Medulla oblongata (tissue), 1 donor: Measurements from ENCODE around the gene FAM3C.

Experiments used
- DNase-seq: peaks from one replicate; pipeline ENCODE4 v3.0.0-alpha.2; 2015; ENCODE audit errors: extremely low spot score

The FAM3C gene

GRCh38 chr7:121379930-121380329 is 16.2 kb downstream of the FAM3C start:
- DNase-seq: no peak

DNA sequence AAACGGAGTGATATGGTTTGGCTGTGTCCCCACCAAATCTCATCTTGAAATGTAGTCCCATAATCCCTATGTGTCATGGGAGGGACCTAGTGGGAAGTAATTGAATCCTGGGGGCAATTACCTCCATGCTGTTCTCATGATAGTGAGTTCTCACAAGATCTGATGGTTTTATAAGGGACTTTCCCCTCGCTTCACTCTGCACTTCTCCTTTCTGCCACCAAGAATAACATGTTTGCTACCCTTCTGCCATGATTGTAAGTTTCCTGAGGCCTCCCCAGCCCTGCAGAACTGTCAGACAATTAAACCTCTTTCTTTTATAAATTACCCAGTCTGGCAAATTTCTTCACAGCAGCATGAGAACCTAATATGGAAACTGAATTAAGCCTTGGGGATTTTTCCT is 19.1 kb downstream of the FAM3C start:
- DNase-seq: no peak

DNA sequence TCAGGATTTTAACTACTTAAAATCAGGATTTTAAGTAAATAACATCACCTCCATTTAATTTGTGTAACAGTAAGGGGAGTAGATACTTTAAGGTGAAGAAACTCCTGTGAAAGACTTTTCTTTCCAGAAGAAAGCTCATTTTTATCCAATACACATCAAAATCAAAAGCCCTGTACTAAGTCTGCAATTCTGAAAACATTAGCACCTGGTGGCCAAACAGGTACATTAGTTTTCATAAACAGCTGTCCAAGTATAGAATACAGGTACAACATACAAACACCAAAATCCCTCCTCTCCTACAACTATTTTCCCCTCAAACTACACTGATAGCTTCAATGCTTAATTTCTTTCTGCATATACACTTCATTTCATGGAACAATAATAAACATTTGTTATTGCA is 22.9 kb downstream of the FAM3C start:
- no peak for DNase-seq

DNA sequence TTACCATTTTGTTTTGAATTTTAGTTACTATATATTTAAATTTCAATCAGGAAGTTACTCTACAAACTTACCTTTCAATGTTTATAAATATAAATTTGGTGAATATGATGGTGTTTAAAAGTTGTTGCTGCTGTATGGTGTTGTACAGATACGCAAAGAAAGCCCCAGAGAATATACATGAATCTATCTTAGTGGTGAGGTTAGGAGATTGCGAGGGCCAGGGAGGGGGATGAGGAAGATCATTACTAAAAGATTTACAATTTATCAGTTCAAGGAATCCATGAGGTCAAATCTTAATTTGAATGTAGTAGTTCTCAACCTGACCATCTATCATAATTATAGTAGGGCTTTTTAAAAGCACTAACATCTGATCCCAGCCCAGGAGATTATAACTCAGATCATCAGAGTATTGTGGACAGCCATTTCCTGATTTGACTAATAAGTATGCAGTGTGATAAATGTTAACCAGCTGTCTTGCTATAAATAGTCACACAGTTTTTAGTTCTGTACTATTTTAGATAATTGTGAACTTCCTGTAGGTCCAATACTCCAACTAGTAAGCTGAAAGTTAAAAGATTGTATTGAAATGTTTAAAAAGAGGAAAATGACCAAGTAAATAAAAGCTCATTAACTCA is 23.6 kb downstream of the FAM3C start:
- DNase-seq: no peak

DNA sequence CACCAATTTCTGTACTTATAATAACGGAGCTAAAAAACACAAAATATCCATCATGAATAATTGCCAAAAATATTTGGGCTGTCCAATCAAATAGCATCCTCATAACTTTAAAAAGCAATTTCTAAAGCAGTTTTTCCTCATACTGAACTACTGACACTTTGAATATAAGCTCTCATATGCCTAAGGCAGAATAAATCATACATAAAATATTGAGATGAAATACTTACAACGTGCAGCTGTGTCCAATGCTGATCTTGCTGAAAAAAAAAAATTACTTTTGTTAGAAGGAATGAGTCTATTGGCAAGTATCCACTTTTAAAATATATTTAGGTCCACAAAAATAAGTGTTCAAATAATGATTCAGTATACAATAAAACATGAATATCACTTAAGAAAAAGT is 24.2 kb downstream of the FAM3C start:
- DNase-seq: no peak

- DNase-seq: no peak
These were observed 24.7 kb downstream of the FAM3C start for GRCh38 chr7:121371367-121371766.

DNA sequence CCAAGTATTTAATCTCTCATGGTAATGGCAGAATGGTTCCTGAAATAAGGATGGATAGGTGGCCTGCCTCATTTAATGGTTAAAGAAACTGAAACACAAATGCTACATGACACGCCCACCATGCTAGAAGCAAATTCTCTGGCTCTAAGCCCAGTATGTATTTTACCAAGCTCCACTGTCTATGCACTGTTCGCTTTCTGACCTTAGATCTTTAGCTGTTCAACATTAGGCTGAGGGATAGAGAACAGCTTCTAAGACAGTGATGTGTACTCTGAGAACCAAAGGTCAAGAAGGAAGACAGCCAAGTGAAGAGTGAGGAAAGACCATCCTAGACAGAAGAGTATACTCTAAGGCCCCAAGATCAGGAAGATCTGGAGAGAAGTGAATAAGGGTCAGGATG is 26.6 kb downstream of the FAM3C start:
- no peak for DNase-seq

DNA sequence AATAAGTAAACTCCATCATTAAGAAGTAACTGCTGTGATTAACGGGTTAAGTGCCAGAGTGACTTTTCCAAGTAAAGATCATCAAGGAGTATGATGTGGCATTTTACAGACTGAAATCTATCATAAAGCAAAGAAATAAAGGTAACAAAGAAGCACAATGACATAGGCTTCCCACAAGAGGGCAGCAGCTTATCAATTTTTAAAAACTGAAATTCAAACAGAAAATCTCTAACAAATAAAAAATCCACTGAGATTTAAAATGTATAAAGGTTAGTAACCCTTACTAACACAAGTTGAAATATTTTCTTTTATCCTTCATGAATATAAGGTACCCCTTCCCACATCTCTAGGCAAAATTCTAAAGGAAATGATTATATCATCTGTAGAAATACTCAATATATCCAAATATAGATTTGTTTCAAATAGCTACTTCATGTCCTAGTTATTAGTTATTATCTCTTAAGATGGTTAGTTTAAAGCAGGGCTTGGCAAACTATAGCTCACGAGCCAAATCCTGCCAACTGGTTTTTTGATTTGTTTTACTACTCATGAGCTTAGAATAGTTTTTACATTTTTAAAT is 29.2 kb downstream of the FAM3C start:
- peak; percentile 51 for DNase-seq

GRCh38 chr7:121360564-121360963 is 35.5 kb downstream of the FAM3C start:
- no peak for DNase-seq

DNA sequence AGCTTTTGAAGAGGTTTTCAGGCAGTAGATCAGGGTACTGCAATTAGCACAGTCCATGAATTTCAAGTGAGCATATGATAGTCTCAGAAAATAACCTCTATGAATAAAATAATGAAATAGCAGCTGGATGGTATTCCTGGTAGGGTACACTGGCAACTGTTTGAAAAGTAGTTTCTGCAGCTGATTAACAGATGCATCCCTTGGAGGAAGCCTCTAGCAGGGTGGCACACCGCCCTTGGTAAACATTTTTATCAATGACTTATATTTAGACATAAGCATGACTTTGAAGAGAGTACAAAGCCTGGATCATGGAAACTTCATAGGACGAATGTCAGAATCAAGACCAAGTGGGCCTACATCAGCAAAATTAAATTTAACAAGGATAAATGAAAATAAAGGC is 40.5 kb downstream of the FAM3C start:
- DNase-seq: no peak

GRCh38 chr7:121352323-121352722 is 43.8 kb downstream of the FAM3C start:
- DNase-seq: no peak

DNA sequence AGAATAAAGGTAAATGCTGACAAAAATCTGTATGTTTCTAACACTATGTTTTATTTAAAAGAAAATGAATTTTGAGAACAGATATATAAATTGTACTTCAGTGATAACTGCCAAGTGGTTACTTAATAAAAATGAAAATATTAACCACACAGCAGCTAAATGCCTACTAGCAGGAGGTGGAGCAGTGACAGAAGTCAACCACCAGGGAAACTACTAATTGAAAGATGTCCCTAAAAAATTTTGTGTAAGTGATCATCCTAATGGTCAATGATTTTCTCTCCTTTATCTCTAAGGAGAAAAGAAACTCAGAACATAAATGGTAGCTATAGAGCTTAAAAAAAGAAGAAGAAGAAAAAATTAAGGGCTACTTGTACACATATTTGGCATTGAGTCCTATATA is 44.4 kb downstream of the FAM3C start:
- DNase-seq: no peak

GRCh38 chr7:121344497-121344896 is 51.6 kb downstream of the FAM3C start:
- no peak for DNase-seq

GRCh38 chr7:121344093-121344492 is 52.0 kb downstream of the FAM3C start:
- DNase-seq: no peak

DNA sequence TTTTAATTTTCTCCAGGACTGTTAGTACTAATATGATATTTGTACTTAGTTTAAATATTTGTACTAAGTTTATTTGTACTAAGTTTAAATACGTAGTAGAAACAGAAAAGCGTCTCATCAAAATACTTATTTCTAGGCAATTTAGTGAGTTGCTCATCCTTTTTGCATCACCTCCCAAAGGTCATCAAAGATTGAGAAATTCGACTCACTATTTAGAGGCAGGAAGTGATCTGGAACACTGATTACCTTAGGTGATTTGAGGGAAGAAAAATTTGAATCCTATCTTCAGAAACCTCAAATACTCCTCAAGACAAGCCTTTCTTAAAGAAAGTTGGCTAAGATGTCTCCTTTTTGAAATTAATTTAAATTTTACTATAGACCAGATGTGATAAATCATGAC is 52.8 kb downstream of the FAM3C start:
- no peak for DNase-seq

DNA sequence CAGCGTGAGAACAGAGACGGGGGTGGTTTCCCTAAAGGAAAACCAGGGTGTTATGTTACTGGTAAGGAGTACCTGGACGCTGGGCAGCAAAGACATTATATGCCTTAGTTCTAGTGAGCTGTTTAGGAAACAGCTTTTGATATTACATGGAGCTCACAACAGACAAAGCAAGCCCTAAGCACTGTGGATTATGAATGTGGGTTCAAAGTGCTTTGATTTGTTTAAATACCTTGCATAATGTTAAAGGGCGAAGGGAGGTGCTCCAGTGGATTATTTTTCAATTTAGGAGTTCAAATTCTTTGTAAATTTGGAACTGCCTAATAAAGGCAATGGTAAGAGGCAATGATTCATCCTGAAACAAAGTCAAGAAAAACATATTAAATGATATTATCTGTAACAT is 53.5 kb downstream of the FAM3C start:
- DNase-seq: no peak

- DNase-seq: no peak
These were observed 54.2 kb downstream of the FAM3C start for GRCh38 chr7:121341933-121342332.

DNA sequence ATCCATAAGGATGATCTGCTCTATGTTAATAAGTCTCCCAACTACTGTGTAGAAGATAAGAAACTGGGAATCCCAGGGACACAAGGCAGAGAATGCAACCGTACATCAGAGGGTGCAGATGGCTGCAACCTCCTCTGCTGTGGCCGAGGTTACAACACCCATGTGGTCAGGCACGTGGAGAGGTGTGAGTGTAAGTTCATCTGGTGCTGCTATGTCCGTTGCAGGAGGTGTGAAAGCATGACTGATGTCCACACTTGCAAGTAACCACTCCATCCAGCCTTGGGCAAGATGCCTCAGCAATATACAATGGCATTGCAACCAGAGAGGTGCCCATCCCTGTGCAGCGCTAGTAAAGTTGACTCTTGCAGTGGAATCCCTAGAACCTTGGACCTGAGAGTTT is 57.0 kb downstream of the FAM3C start:
- no peak for DNase-seq

DNA sequence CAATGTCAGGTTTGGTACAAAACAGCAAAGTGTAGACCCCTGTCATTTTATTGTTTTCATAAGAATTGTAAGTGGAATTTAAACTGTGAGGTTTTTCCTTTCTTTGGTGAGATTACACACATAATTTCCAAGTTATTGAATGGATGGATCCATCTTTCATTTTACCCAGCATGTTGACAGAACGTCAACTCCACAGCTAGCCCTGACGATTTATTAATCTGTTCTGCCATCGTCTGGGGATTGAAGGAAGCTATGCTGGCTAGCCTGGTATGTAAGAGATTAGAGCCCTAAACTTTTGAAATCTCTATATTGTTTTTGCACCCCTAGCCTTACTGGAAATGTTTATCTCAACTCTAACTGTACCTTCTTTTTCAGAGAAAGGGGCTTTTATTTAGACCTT is 58.7 kb downstream of the FAM3C start:
- DNase-seq: no peak

- DNase-seq: no peak
These were observed 59.5 kb downstream of the FAM3C start for GRCh38 chr7:121336579-121336978.

- DNase-seq: no peak
These were observed 61.0 kb downstream of the FAM3C start for GRCh38 chr7:121334875-121335648.

- no peak for DNase-seq
These were observed 61.7 kb downstream of the FAM3C start for GRCh38 chr7:121334376-121334775.

DNA sequence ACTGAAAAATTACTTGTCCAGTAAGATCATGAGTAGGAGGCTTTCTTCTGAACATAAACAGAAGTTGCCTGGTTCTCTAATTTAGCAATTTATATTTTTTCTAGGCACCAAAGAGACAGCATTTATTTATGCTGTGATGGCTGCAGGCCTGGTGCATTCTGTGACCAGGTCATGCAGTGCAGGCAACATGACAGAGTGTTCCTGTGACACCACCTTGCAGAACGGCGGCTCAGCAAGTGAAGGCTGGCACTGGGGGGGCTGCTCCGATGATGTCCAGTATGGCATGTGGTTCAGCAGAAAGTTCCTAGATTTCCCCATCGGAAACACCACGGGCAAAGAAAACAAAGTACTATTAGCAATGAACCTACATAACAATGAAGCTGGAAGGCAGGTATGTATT is 64.5 kb downstream of the FAM3C start:
- DNase-seq: no peak
